Ishikawa (cell line): ENCODE results near the gene GALE.

Experiments
- CREB1 ChIP-seq: IDR thresholded peaks from 2 replicates; pipeline ENCODE4 v1.6.1; 2012; ENCODE audit warnings: low read depth
- EGR1 ChIP-seq: IDR thresholded peaks from 2 replicates; pipeline ENCODE4 v1.6.1; 2012
- MAX ChIP-seq: IDR thresholded peaks from 2 replicates; pipeline ENCODE4 v1.6.1; 2012
- RAD21 ChIP-seq: IDR thresholded peaks from 2 replicates; pipeline ENCODE4 v1.6.1; 2012; ENCODE audit warnings: low read depth
- REST ChIP-seq: IDR thresholded peaks from 2 replicates; pipeline ENCODE4 v1.6.1; 2012; ENCODE audit warnings: low read depth, mild to moderate bottlenecking
- TAF1 ChIP-seq: IDR thresholded peaks from 2 replicates; pipeline ENCODE4 v1.6.1; 2012; ENCODE audit warnings: low read depth, mild to moderate bottlenecking
- TEAD4 ChIP-seq: IDR thresholded peaks from 2 replicates; pipeline ENCODE4 v1.6.1; 2012
- YY1 ChIP-seq: IDR thresholded peaks from 2 replicates; pipeline ENCODE4 v1.6.1; 2012; ENCODE audit warnings: low read depth
- ZBTB7A ChIP-seq: IDR thresholded peaks from 2 replicates; pipeline ENCODE4 v1.6.1; 2012; ENCODE audit warnings: low read depth

GRCh38 chr1:23845163-23845562, 44.6 kb upstream of the GALE start:
- no peak for TF ChIP-seq REST
- no peak for TF ChIP-seq MAX
- TF ChIP-seq EGR1, result no peak
- TF ChIP-seq TEAD4, result no peak
- no peak for TF ChIP-seq CREB1
- no peak for TF ChIP-seq ZBTB7A
- no peak for TF ChIP-seq TAF1
- TF ChIP-seq RAD21, result no peak
- TF ChIP-seq YY1, result no peak
